Trophoblast cell (in vitro differentiated cells and primary cell): ENCODE data around the gene MAGI2.

Experiments used
- DNase-seq, 2 donors: peaks; one replicate each; pipeline ENCODE4 v3.0.0-alpha.2; 2016
- H2AFZ ChIP-seq: 2 replicates; pipeline ENCODE4 v1.6.1; 2013; ENCODE audit warnings: low read length, moderate library complexity, mild to moderate bottlenecking; ENCODE audit not compliant: insufficient read depth, poor library complexity
- H2AK5ac ChIP-seq: 2 replicates; pipeline ENCODE4 v1.6.1; 2013; ENCODE audit warnings: mild to moderate bottlenecking, low read length
- H2BK120ac ChIP-seq: 2 replicates; pipeline ENCODE4 v1.6.1; 2013; ENCODE audit warnings: low read length, mild to moderate bottlenecking, moderate library complexity; ENCODE audit not compliant: insufficient read depth, poor library complexity
- H2BK12ac ChIP-seq: 2 replicates; pipeline ENCODE4 v1.6.1; 2013; ENCODE audit warnings: mild to moderate bottlenecking, low read length, moderate library complexity
- H2BK5ac ChIP-seq: 2 replicates; pipeline ENCODE4 v1.6.1; 2013; ENCODE audit warnings: low read length, low read depth, moderate library complexity, mild to moderate bottlenecking; ENCODE audit not compliant: poor library complexity
- H3K14ac ChIP-seq: 2 replicates; pipeline ENCODE4 v1.6.1; 2013; ENCODE audit warnings: mild to moderate bottlenecking, low read length
- H3K18ac ChIP-seq: 2 replicates; pipeline ENCODE4 v1.6.1; 2013; ENCODE audit warnings: mild to moderate bottlenecking, low read length
- H3K23ac ChIP-seq: 2 replicates; pipeline ENCODE4 v1.6.1; 2013; ENCODE audit warnings: low read length
- H3K27ac ChIP-seq: 2 replicates; pipeline ENCODE4 v1.5.1; 2013; ENCODE audit warnings: low read depth, mild to moderate bottlenecking, inconsistent platforms, low read length, moderate library complexity
- H3K27me3 ChIP-seq: 2 replicates; pipeline ENCODE4 v1.6.1; 2013; ENCODE audit warnings: inconsistent platforms, mild to moderate bottlenecking, low read length, moderate library complexity; ENCODE audit not compliant: insufficient read depth
- H3K36me3 ChIP-seq, 2 experiments: 1 replicate in 1 of 2; 2 replicates in 1 of 2; pipeline ENCODE4 v1.6.1; 2013; ENCODE audit warnings: low read length in 2 of 2, mild to moderate bottlenecking in 2 of 2, moderate library complexity in 1 of 2; ENCODE audit not compliant: insufficient read depth in 2 of 2, control insufficient read depth in 1 of 2
- H3K4ac ChIP-seq: 2 replicates; pipeline ENCODE4 v1.6.1; 2013; ENCODE audit warnings: low read depth, mild to moderate bottlenecking, low read length, moderate library complexity
- H3K4me1 ChIP-seq, 2 experiments: 1 replicate in 1 of 2; 2 replicates in 1 of 2; pipeline ENCODE4 v1.6.1; 2013; ENCODE audit warnings: low read length in 2 of 2, mild to moderate bottlenecking in 2 of 2, moderate library complexity in 1 of 2; ENCODE audit not compliant: insufficient read depth in 2 of 2, control insufficient read depth in 1 of 2
- H3K4me2 ChIP-seq: 2 replicates; pipeline ENCODE4 v1.6.1; 2013; ENCODE audit warnings: inconsistent platforms, mild to moderate bottlenecking, low read length, moderate library complexity
- H3K4me3 ChIP-seq: 2 replicates; pipeline ENCODE4 v1.5.1; 2013; ENCODE audit warnings: mild to moderate bottlenecking, low read depth, low read length, inconsistent platforms
- H3K79me1 ChIP-seq: one replicate; pipeline ENCODE4 v1.6.1; 2013; ENCODE audit warnings: low read length
- H3K79me2 ChIP-seq: 2 replicates; pipeline ENCODE4 v1.6.1; 2013; ENCODE audit warnings: low read length, mild to moderate bottlenecking; ENCODE audit not compliant: control insufficient read depth, insufficient read depth, poor library complexity
- H3K9ac ChIP-seq: 2 replicates; pipeline ENCODE4 v1.6.1; 2013; ENCODE audit warnings: mild to moderate bottlenecking, low read length
- H3K9me3 ChIP-seq: 2 replicates; pipeline ENCODE4 v1.6.1; 2013; ENCODE audit warnings: low read depth, mild to moderate bottlenecking, control low read depth, inconsistent platforms, low read length; ENCODE audit not compliant: insufficient read depth
- H4K12ac ChIP-seq: 2 replicates; pipeline ENCODE4 v1.6.1; 2013; ENCODE audit warnings: low read depth, mild to moderate bottlenecking, low read length, moderate library complexity
- H4K8ac ChIP-seq: 2 replicates; pipeline ENCODE4 v1.6.1; 2013; ENCODE audit warnings: low read depth, mild to moderate bottlenecking, low read length, moderate library complexity
- H4K91ac ChIP-seq: one replicate; pipeline ENCODE4 v1.6.1; 2013; ENCODE audit warnings: low read depth, mild to moderate bottlenecking, low read length, moderate library complexity
- WGBS: extraction: QIAGEN DNeasy Blood & Tissue Kit; methylation state at CpG from one replicate; pipeline ENCODE4 v1.1.7; 2013; ENCODE audit warnings: missing lambda C conversion rate; ENCODE audit not compliant: insufficient read length, insufficient coverage; ENCODE audit errors: extremely low coverage; 5-methylcytosine and 5-hydroxymethylcytosine counted together

Gene MAGI2

GRCh38 chr7:79334334-79334733 lies 119.1 kb downstream of the MAGI2 start:
- Histone ChIP-seq H3K4me2 (no peak overlapping the region), H3K18ac (no peak overlapping the region), H2BK12ac (no peak overlapping the region), H4K12ac (no peak overlapping the region), H2BK120ac (no peak overlapping the region), H3K36me3 (no peaks in the 10 kb centered on the region), H3K4ac (no peak overlapping the region), H3K4me3 (no peak overlapping the region), H2AFZ (no peak overlapping the region), H3K9me3 (no peaks in the 10 kb centered on the region), H3K23ac (no peak overlapping the region), H2BK5ac (no peak overlapping the region), H2AK5ac (no peak overlapping the region), H3K9ac (no peak overlapping the region), H3K4me1 (no peaks in the 10 kb centered on the region), H3K79me1 (no peaks in the 10 kb centered on the region), H3K27ac (no peak overlapping the region), H4K8ac (no peak overlapping the region), H3K27me3 (no peaks in the 10 kb centered on the region), H3K79me2 (no peaks in the 10 kb centered on the region), H3K14ac (no peak overlapping the region), H4K91ac (no peak overlapping the region)
- no peak for DNase-seq

- Histone ChIP-seq H4K91ac (no peak overlapping the region), H3K4ac (no peak overlapping the region), H3K36me3 (no peaks in the 10 kb centered on the region), H3K27me3 (no peaks in the 10 kb centered on the region), H2AK5ac (no peak overlapping the region), H3K9me3 (no peaks in the 10 kb centered on the region), H2BK5ac (no peak overlapping the region), H3K79me2 (no peaks in the 10 kb centered on the region), H3K27ac (no peak overlapping the region), H2AFZ (no peak overlapping the region), H3K4me2 (no peak overlapping the region), H3K9ac (no peak overlapping the region), H3K14ac (no peak overlapping the region), H4K8ac (no peak overlapping the region), H3K23ac (no peak overlapping the region), H3K4me3 (no peak overlapping the region), H2BK12ac (no peak overlapping the region), H3K18ac (no peak overlapping the region), H2BK120ac (no peak overlapping the region), H4K12ac (no peak overlapping the region), H3K4me1 (no peaks in the 10 kb centered on the region), H3K79me1 (no peaks in the 10 kb centered on the region)
- WGBS: no CpG with 5 or more reads among the region's 2 CpGs
- no peak for DNase-seq
Measured at GRCh38 chr7:79332091-79332490, 121.4 kb downstream of the MAGI2 start.

- no peak overlapping the region for H3K18ac ChIP-seq
- H3K4me3 ChIP-seq: no peak overlapping the region
- no peak overlapping the region for H3K27ac ChIP-seq
Measured at GRCh38 chr7:79329464-79329863, 124.0 kb downstream of the MAGI2 start.

GRCh38 chr7:79320741-79321473 lies 132.6 kb downstream of the MAGI2 start:
- Histone ChIP-seq H2AFZ (no peak overlapping the region), H2BK5ac (no peak overlapping the region), H3K79me1 (no peaks in the 10 kb centered on the region), H4K91ac (no peak overlapping the region), H2BK12ac (no peak overlapping the region), H2BK120ac (no peak overlapping the region), H3K4me2 (no peak overlapping the region), H3K4ac (no peak overlapping the region), H3K27me3 (no peaks in the 10 kb centered on the region), H3K4me3 (no peak overlapping the region), H3K4me1 (no peaks in the 10 kb centered on the region), H3K14ac (no peak overlapping the region), H3K9me3 (no peaks in the 10 kb centered on the region), H3K18ac (no peak overlapping the region), H3K36me3 (no peaks in the 10 kb centered on the region), H3K27ac (no peak overlapping the region), H4K12ac (no peak overlapping the region), H3K23ac (no peak overlapping the region), H3K9ac (no peak overlapping the region), H4K8ac (no peak overlapping the region), H3K79me2 (no peaks in the 10 kb centered on the region), H2AK5ac (no peak overlapping the region)
- WGBS: no CpG with 5 or more reads among the region's 2 CpGs
- DNase-seq: no peak

More at GRCh38 chr7:79329464-79329863, 124.0 kb downstream of the MAGI2 start:
- H4K12ac ChIP-seq: no peak overlapping the region
- no peak overlapping the region for H3K4me2 ChIP-seq
- H2BK12ac ChIP-seq: no peak overlapping the region
- H3K79me1 ChIP-seq: no peaks in the 10 kb centered on the region
- H3K4me1 ChIP-seq: no peaks in the 10 kb centered on the region
- no peak overlapping the region for H3K23ac ChIP-seq
- H3K9ac ChIP-seq: no peak overlapping the region
- no peak overlapping the region for H3K4ac ChIP-seq
- no CpG with 5 or more reads among the region's 4 CpGs for WGBS
- no peaks in the 10 kb centered on the region for H3K36me3 ChIP-seq
- H3K9me3 ChIP-seq: no peaks in the 10 kb centered on the region
- DNase-seq: no peak
- no peaks in the 10 kb centered on the region for H3K79me2 ChIP-seq
- H3K14ac ChIP-seq: no peak overlapping the region
- H2AK5ac ChIP-seq: no peak overlapping the region
- H2BK5ac ChIP-seq: no peak overlapping the region
- no peak overlapping the region for H2BK120ac ChIP-seq
- no peaks in the 10 kb centered on the region for H3K27me3 ChIP-seq
- H4K8ac ChIP-seq: no peak overlapping the region
- H4K91ac ChIP-seq: no peak overlapping the region
- H2AFZ ChIP-seq: no peak overlapping the region
